Measurements from ENCODE around the gene GSKIP. TPM values are rescaled to one million over a fixed set of nuclear protein-coding genes. Genes with fewer than 3 reads are reported as not detected.
A peak's percentile ranks its signal among the peaks of the same experiment; 100 is the strongest.

Gene GSKIP
- total RNA-seq, 2 donors from 2014 or later, result 8.0 to 11.2 TPM

DNA sequence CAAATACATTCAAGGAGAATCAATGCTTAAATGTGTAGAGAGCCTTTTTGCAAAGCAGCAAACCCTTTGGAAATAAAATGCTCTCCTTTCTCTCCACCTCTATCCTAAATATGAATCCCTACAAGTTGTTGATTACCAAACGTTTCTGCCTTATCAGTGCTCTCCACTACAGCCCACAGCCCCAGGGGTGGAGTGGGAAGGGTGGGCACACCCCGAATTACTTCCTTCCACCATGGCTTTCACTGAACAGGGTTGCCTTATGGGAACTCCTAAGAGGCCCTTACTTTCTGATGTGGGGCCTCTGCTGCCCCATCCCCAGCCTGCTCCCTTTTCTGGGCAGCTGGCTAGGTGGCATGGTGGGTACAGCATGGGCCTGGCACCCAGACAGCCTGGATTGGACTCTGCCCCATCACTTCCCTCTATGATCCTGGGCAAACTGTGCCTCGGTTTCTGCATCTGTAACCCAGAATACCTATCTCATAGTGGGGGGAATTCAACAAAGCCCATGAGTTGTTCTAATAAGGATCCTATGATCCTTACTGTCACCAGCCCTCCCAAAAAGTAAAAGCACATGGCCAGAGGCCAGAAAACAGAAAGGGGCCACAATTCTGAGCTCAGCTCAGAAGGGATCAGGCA is 44.7 kb downstream of the GSKIP start:
- Histone ChIP-seq H3K9me3 (no peaks in the 10 kb centered on the region), H3K4me1 (no peaks in the 10 kb centered on the region), H3K36me3 (replicated peaks in 1 of 2; ENCODE audit: insufficient read depth in 1 of 2, low read depth in 2 of 2) (no peaks in the 10 kb centered on the region), H3K27me3 (no peaks in the 10 kb centered on the region), H3K27ac (no peak overlapping the region), H3K4me3 (no peak overlapping the region)
- ATAC-seq (no peak), DNase-seq (no peak)
- WGBS, 2 donors, result 9 to 53% methylated on average over 2 to 3 of the region's 3 CpGs
- intact Hi-C loops (cut with DNase I), result no loop called here
- TF ChIP-seq POLR2A (IDR thresholded peaks at IDR 0.05) (no peak), CTCF (IDR thresholded peaks at IDR 0.05) (no peak)

- DNase-seq, result no peak
- no peak for ATAC-seq
- WGBS, 2 donors, result 81 to 82% methylated on average over 12 of the region's 12 CpGs
- intact Hi-C loops (cut with DNase I), result no loop called here
- TF ChIP-seq CTCF (IDR thresholded peaks at IDR 0.05), result no peak
- TF ChIP-seq POLR2A (IDR thresholded peaks at IDR 0.05), result no peak
- no peaks in the 10 kb centered on the region for H3K4me1 ChIP-seq
- H3K27ac ChIP-seq, result no peak overlapping the region
- H3K4me3 ChIP-seq, result no peak overlapping the region
- H3K9me3 ChIP-seq, result no peaks in the 10 kb centered on the region
- no peaks in the 10 kb centered on the region for H3K27me3 ChIP-seq
- H3K36me3 ChIP-seq (replicated peaks in 1 of 2; ENCODE audit: insufficient read depth in 1 of 2, low read depth in 2 of 2), result no peaks in the 10 kb centered on the region
Observed at GRCh38 chr14:96408608-96409007, 45.3 kb downstream of the GSKIP start.

GRCh38 chr14:96409701-96410100 is 46.4 kb downstream of the GSKIP start:
- H3K27ac ChIP-seq, result no peak overlapping the region
- TF ChIP-seq CTCF (IDR thresholded peaks at IDR 0.05), result no peak
- no peak for TF ChIP-seq POLR2A (IDR thresholded peaks at IDR 0.05)
- ATAC-seq, result no peak
- DNase-seq, result peak in 3 of 4 donors; percentile 15 to 39 (median 22)
- no peaks in the 10 kb centered on the region for H3K4me1 ChIP-seq
- no peaks in the 10 kb centered on the region for H3K27me3 ChIP-seq
- no peaks in the 10 kb centered on the region for H3K36me3 ChIP-seq (replicated peaks in 1 of 2; ENCODE audit: insufficient read depth in 1 of 2, low read depth in 2 of 2)
- no peaks in the 10 kb centered on the region for H3K9me3 ChIP-seq
- H3K4me3 ChIP-seq, result no peak overlapping the region
- 45 to 47% methylated on average over 9 of the region's 9 CpGs for WGBS, 2 donors
- intact Hi-C loops (cut with DNase I), result loop anchor here (10.0 kb wide), 1 partner anchor 105 kb away; no protein-coding TSS in a partner anchor

- ATAC-seq, result no peak
- no peak overlapping the region for H3K27ac ChIP-seq
- H3K27me3 ChIP-seq, result no peaks in the 10 kb centered on the region
- no peaks in the 10 kb centered on the region for H3K36me3 ChIP-seq (replicated peaks in 1 of 2; ENCODE audit: insufficient read depth in 1 of 2, low read depth in 2 of 2)
- no peak for TF ChIP-seq POLR2A (IDR thresholded peaks at IDR 0.05)
- no peak for TF ChIP-seq CTCF (IDR thresholded peaks at IDR 0.05)
- no peak overlapping the region for H3K4me3 ChIP-seq
- 86 to 87% methylated on average over 4 of the region's 4 CpGs for WGBS, 2 donors
- H3K4me1 ChIP-seq, result no peaks in the 10 kb centered on the region
- intact Hi-C loops (cut with DNase I), result loop anchor here (10.0 kb wide), 1 partner anchor 105 kb away; no protein-coding TSS in a partner anchor
- no peaks in the 10 kb centered on the region for H3K9me3 ChIP-seq
- no peak for DNase-seq
Observed at GRCh38 chr14:96410119-96410518, 46.8 kb downstream of the GSKIP start.

DNA sequence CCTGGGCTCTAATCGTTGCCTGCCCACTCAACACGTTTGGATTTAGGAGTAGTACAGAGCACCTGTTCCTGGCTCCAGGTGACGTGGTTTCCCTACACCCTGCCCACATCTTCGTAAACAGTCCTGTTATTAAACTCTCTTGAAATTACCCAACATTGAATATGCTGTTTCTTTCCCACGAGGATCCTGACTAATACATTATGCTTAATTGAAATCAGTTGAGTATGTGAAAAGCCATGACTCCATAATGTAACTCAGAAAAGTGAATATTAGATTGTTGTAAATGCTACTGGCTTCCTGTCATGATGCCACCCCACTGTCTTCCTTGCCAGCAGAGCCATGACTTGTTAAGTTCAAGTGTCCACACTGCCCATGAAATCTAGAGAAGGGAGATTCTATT is 50.2 kb downstream of the GSKIP start:
- Histone ChIP-seq H3K4me1 (no peaks in the 10 kb centered on the region), H3K9me3 (no peaks in the 10 kb centered on the region), H3K27ac (no peak overlapping the region), H3K36me3 (replicated peaks in 1 of 2; ENCODE audit: insufficient read depth in 1 of 2, low read depth in 2 of 2) (no peaks in the 10 kb centered on the region), H3K27me3 (no peaks in the 10 kb centered on the region), H3K4me3 (no peak overlapping the region)
- DNase-seq, result no peak
- no peak for ATAC-seq
- TF ChIP-seq CTCF (IDR thresholded peaks at IDR 0.05) (no peak), POLR2A (IDR thresholded peaks at IDR 0.05) (no peak)
- WGBS, 2 donors, result 70 to 71% methylated on average over 5 of the region's 5 CpGs
- intact Hi-C loops (cut with DNase I), result loop anchor here (10.0 kb wide), 1 partner anchor 109 kb away; no protein-coding TSS in a partner anchor

Measured in body of pancreas (tissue), 4 donors.